HFFc6 (cell line): ENCODE measurements around the gene RALY. TPM values are rescaled to one million over a fixed set of nuclear protein-coding genes. Genes with fewer than 3 reads are reported as not detected.

Experiments used
- DNase-seq: peaks from one replicate; pipeline ENCODE4 v3.0.0-alpha.2; 2018
- H3K27ac Mint-ChIP-seq: 2 replicates; pipeline ENCODE4 v1.8.0; 2020; ENCODE audit warnings: mild to moderate bottlenecking, mixed read lengths
- H3K27me3 Mint-ChIP-seq: 2 replicates; pipeline ENCODE4 v1.8.0; 2021; ENCODE audit warnings: mild to moderate bottlenecking, moderate library complexity, mixed read lengths; ENCODE audit not compliant: insufficient read depth
- H3K36me3 Mint-ChIP-seq: 2 replicates; pipeline ENCODE4 v1.8.0; 2021; ENCODE audit warnings: low read depth, mixed read lengths
- H3K4me1 Mint-ChIP-seq: 2 replicates; pipeline ENCODE4 v1.8.0; 2020; ENCODE audit warnings: low read depth, mixed read lengths
- H3K4me3 Mint-ChIP-seq: 2 replicates; pipeline ENCODE4 v1.8.0; 2020; ENCODE audit warnings: mild to moderate bottlenecking, moderate library complexity, mixed read lengths
- H3K9me3 Mint-ChIP-seq: 2 replicates; pipeline ENCODE4 v1.8.0; 2020; ENCODE audit warnings: mild to moderate bottlenecking, mixed read lengths
- total RNA-seq, 6 experiments: library from RNA; stranded (reverse); fragmentation: NEBNext Ultra II Directional; extraction: Animal tissue kit (Norgen Biotek cat#: 25700); gene quantifications; 2 replicates in 1 of 6; 3 replicates in 5 of 6; pipeline ENCODE4 v1.2.3, GENCODE V29; 2021
- TF ChIP-seq, protein P1 (sequence below): fragments of 200-600 bp; sonication (generic); IDR thresholded peaks from 2 replicates; pipeline ENCODE4 v1.5.0; 2021; ENCODE audit warnings: antibody characterized with exemption, mild to moderate bottlenecking

The RALY gene
- total RNA-seq, 6 experiments from 2014 or later, result 108 to 124 (median 118) TPM

DNA sequence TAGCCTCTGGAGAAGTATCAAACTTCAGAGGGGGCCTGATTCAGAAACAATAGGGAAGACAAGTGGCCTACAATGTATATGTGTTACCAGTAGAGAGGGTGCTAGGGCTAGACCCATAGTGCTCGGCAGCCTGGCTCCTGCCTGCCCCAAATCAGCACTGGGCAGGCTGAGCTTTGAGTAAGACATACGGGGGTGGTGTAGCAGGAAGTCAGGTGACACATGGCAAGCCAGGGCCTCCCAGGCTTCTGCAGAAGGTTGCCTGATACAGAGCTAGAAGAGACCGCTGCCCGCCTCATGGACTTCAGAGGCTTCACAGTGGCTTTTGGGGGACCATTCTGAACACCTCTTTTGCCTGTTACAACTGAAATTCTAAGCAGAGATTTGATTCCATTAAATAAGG, 43.4 kb downstream of the RALY start:
- H3K4me3 Mint-ChIP-seq, result no peak overlapping the region
- TF ChIP-seq, protein P1, sequence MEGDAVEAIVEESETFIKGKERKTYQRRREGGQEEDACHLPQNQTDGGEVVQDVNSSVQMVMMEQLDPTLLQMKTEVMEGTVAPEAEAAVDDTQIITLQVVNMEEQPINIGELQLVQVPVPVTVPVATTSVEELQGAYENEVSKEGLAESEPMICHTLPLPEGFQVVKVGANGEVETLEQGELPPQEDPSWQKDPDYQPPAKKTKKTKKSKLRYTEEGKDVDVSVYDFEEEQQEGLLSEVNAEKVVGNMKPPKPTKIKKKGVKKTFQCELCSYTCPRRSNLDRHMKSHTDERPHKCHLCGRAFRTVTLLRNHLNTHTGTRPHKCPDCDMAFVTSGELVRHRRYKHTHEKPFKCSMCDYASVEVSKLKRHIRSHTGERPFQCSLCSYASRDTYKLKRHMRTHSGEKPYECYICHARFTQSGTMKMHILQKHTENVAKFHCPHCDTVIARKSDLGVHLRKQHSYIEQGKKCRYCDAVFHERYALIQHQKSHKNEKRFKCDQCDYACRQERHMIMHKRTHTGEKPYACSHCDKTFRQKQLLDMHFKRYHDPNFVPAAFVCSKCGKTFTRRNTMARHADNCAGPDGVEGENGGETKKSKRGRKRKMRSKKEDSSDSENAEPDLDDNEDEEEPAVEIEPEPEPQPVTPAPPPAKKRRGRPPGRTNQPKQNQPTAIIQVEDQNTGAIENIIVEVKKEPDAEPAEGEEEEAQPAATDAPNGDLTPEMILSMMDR, result no peak
- H3K27ac Mint-ChIP-seq, result no peak overlapping the region
- peaks cover 2% of the 10 kb centered on the region; the same call in 1 of the 2 replicates for H3K27me3 Mint-ChIP-seq
- H3K36me3 Mint-ChIP-seq, result 0 out of 2 replicates have a peak, but pooled peaks cover 9% of the 10 kb centered on the region
- DNase-seq, result no peak
- H3K4me1 Mint-ChIP-seq, result peaks cover 26% of the 10 kb centered on the region
- H3K9me3 Mint-ChIP-seq, result no peaks in the 10 kb centered on the region

DNA sequence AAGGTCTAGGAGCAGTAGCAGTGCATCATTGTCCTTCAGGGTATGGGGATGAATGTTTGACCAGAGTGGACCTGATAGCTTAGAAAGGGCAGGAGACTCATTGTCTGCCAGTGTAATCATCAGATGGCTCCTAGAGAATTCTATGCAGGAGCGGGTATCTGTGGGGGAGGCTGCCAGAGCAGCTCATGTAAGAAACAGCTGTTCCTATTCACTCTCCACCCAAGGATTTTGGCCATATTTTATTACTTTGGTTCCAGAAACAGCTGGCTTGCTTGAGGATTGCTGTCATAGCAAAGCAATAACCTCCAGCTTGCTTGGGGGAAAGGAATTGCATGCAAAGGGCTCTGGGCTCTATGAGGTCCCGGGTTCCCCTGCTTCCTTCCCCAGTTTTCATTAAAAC, 44.1 kb downstream of the RALY start:
- H3K4me3 Mint-ChIP-seq, result no peak overlapping the region
- DNase-seq, result no peak
- H3K27me3 Mint-ChIP-seq, result peaks cover 2% of the 10 kb centered on the region; the same call in 1 of the 2 replicates
- peaks cover 33% of the 10 kb centered on the region for H3K4me1 Mint-ChIP-seq
- TF ChIP-seq, protein P1, result no peak
- no peak overlapping the region for H3K27ac Mint-ChIP-seq
- H3K36me3 Mint-ChIP-seq, result 0 out of 2 replicates have a peak, but pooled peaks cover 9% of the 10 kb centered on the region
- H3K9me3 Mint-ChIP-seq, result no peaks in the 10 kb centered on the region

DNA sequence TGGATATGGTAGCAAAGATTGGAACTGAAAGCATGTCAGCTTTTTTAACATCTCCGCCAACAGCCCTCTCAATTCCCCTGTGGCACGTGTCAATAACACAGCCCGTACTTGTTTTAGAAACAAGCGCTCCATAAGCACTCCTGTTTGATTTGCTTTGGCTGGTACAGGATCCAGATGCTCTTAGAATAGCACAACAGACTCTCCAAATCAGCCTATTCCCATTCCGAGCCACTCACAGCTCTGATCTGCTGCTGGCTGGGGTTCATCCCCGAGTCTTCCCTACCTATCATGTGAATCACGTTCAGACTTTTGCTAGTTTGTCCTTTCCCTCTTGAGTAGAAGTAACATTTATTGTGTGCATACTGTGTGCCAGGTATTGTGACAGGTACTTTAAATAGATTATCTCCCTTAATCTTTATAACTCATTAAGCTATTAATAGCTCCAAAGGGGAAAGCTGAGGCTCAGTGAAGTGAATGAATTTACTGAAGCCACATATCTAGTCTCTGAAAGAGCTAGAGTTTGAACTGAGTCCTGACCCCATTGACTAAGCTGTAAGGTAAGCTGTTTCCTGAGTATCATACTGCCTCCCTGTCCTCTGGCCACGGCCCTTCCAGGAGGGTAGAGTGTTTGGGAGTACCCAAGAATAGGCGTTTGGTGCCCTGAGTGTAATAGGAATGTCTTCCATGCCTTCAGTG, 46.7 kb downstream of the RALY start:
- TF ChIP-seq, protein P1, result no peak
- no peak overlapping the region for H3K4me3 Mint-ChIP-seq

DNA sequence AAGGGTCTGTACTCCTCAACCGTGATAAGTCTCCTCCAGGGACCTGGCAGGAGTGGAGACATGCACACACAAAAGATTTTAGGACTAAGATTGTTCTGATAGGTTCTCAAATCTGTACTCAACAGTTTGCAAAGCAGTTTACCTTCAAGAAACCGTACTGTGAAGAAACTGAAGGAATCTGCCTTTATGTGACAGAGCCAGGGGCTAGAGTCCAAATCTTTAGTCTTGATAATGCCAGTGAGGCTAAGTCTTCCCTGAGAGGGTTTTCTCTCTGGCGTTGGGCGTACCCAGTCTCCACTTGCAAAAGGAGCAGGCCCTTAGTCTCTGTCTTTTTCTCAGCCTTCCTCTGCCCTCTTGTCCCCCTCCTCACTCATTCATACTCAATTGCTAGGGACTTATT, 47.5 kb downstream of the RALY start:
- no peaks in the 10 kb centered on the region for H3K36me3 Mint-ChIP-seq
- H3K4me3 Mint-ChIP-seq, result no peak overlapping the region
- no peaks in the 10 kb centered on the region for H3K9me3 Mint-ChIP-seq
- TF ChIP-seq, protein P1, result no peak
- peaks cover 28% of the 10 kb centered on the region for H3K4me1 Mint-ChIP-seq
- no peak for DNase-seq
- H3K27me3 Mint-ChIP-seq, result peaks cover 2% of the 10 kb centered on the region; the same call in 1 of the 2 replicates
- H3K27ac Mint-ChIP-seq, result no peak overlapping the region

More for the DNA sequence above, 46.7 kb downstream of the RALY start:
- no peaks in the 10 kb centered on the region for H3K9me3 Mint-ChIP-seq
- H3K27ac Mint-ChIP-seq, result no peak overlapping the region
- peaks cover 2% of the 10 kb centered on the region; the same call in 1 of the 2 replicates for H3K27me3 Mint-ChIP-seq
- no peaks in the 10 kb centered on the region for H3K36me3 Mint-ChIP-seq
- H3K4me1 Mint-ChIP-seq, result peaks cover 36% of the 10 kb centered on the region
- DNase-seq, result no peak

DNA sequence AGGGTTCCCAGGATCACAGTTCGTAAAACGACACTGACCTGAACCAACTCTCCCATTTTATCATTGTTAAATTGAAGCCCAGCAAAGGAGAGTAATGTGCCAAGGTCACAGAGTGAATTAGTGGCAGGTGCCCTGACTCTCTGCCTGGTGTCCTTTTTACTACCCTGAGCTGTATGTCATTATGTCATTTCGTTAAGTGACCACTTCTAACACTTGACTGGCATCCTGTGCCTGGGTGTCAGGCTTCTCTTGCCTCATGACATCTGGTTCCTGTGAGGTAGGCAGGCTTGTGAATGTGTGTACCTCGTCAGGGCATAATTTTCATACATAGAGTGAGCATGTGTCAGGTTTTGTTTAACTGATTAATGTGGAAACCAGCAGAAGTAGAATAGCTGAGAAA, 48.6 kb downstream of the RALY start:
- H3K27ac Mint-ChIP-seq, result no peak overlapping the region
- H3K27me3 Mint-ChIP-seq, result peaks cover 2% of the 10 kb centered on the region; the same call in 1 of the 2 replicates
- peaks cover 18% of the 10 kb centered on the region for H3K4me1 Mint-ChIP-seq
- H3K9me3 Mint-ChIP-seq, result no peaks in the 10 kb centered on the region
- TF ChIP-seq, protein P1, result no peak
- H3K4me3 Mint-ChIP-seq, result no peak overlapping the region
- no peak for DNase-seq
- no peaks in the 10 kb centered on the region for H3K36me3 Mint-ChIP-seq
